ENCODE results near the gene GADD45G.

GADD45G gene

GRCh38 chr9:89609426-89610006 is 4.7 kb downstream of the GADD45G start:
- DNase-seq: no peak

- no peak for DNase-seq
These were observed 5.6 kb downstream of the GADD45G start for GRCh38 chr9:89610391-89610925.

- DNase-seq: no peak
These were observed 6.6 kb downstream of the GADD45G start for GRCh38 chr9:89611425-89611824.

GRCh38 chr9:89612566-89613278 is 7.9 kb downstream of the GADD45G start:
- no peak for DNase-seq

GRCh38 chr9:89613912-89614892 is 9.4 kb downstream of the GADD45G start:
- no peak for DNase-seq

GRCh38 chr9:89615661-89616060 is 10.8 kb downstream of the GADD45G start:
- no peak for DNase-seq

GRCh38 chr9:89616411-89616810 is 11.6 kb downstream of the GADD45G start:
- DNase-seq: no peak

- DNase-seq: no peak
These were observed 13.2 kb downstream of the GADD45G start for GRCh38 chr9:89617978-89618377.

GRCh38 chr9:89619019-89619418 is 14.2 kb downstream of the GADD45G start:
- no peak for DNase-seq

- peak in 2 of 14 donors; percentile 12 to 89 for DNase-seq
These were observed 14.8 kb downstream of the GADD45G start for GRCh38 chr9:89619424-89620138.

- no peak for DNase-seq
These were observed 16.2 kb downstream of the GADD45G start for GRCh38 chr9:89621031-89621430.

GRCh38 chr9:89621676-89622075 is 16.9 kb downstream of the GADD45G start:
- DNase-seq: peak in 2 of 14 donors; percentile 20 to 36

- DNase-seq: peak in 2 of 14 donors; percentile 51 to 81
These were observed 18.4 kb downstream of the GADD45G start for GRCh38 chr9:89622933-89623861.

GRCh38 chr9:89623925-89624420 is 19.2 kb downstream of the GADD45G start:
- peak in 7 of 14 donors; percentile 24 to 76 (median 58) for DNase-seq

GRCh38 chr9:89625721-89626687 is 21.2 kb downstream of the GADD45G start:
- DNase-seq: no peak

GRCh38 chr9:89626741-89627265 is 22.0 kb downstream of the GADD45G start:
- DNase-seq: no peak

- no peak for DNase-seq
These were observed 23.8 kb downstream of the GADD45G start for GRCh38 chr9:89628601-89629000.

GRCh38 chr9:89629081-89629976 is 24.5 kb downstream of the GADD45G start:
- no peak for DNase-seq
